ENCODE measurements around the gene DYRK1A.

DNA sequence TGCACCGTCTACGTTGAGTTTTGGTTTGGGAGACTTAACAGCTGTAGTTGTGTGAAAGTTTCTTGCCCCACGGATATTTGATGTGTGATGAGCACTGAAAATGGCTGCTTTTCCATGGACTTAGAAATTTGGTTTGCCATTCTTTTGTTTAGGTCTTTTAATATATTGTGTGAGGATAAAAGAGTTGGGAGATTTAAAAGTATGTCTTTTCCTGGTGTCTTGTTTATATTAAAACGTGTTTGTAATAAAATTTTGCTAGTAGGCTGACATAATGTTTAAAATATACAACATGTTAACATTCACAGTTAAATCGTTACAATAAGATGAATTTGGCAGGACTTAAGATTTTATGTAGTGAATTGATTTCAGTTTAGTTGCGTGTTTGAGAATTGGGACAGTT lies 106.9 kb downstream of the DYRK1A start:
- TF ChIP-seq CTCF (IDR thresholded peaks at IDR 0.05) (no peak), POLR2A (IDR thresholded peaks at IDR 0.05) (no peak), POLR2AphosphoS5 (IDR thresholded peaks at IDR 0.05) (no peak), EP300 (IDR thresholded peaks at IDR 0.05; ENCODE audit: low read depth) (no peak)

Data from transverse colon (tissue), 4 donors.